NCI-H526 treated with DMSO at 0.1 percent for 48 hours (cell line): Measurements from ENCODE around the gene IFNA13.

ENCODE experiments used
- DNase-seq: peaks from one replicate; lab custom pipeline; 2025; lab: John Stamatoyannopoulos, UW

IFNA13 gene

GRCh38 chr9:21357479-21358460 is 10.1 kb downstream of the IFNA13 start:
- no peak for DNase-seq

- no peak for DNase-seq
Measured at GRCh38 chr9:21350787-21351186, 17.1 kb downstream of the IFNA13 start, which contains the start of gene IFNA6. IFNA6 (minus strand) TSS chr9:21350887; CDS start chr9:21350887, 0 bp downstream.

GRCh38 chr9:21348430-21348970 is 19.4 kb downstream of the IFNA13 start:
- DNase-seq = no peak

GRCh38 chr9:21340735-21341134 is 27.1 kb downstream of the IFNA13 start:
- DNase-seq = no peak

GRCh38 chr9:21336457-21336856 is 31.4 kb downstream of the IFNA13 start:
- no peak for DNase-seq

- DNase-seq = peak; percentile 87
Measured at GRCh38 chr9:21334701-21335632, 32.9 kb downstream of the IFNA13 start, which contains the start of gene KLHL9. KLHL9 (minus strand) TSS chr9:21335404; CDS start chr9:21334859, 545 bp downstream.

- DNase-seq = no peak
Measured at GRCh38 chr9:21333226-21333625, 34.6 kb downstream of the IFNA13 start.

GRCh38 chr9:21331676-21332402 is 36.0 kb downstream of the IFNA13 start:
- DNase-seq = no peak

- peak; percentile 73 for DNase-seq
Measured at GRCh38 chr9:21326526-21327139, 41.2 kb downstream of the IFNA13 start.

GRCh38 chr9:21324047-21324446 is 43.8 kb downstream of the IFNA13 start:
- no peak for DNase-seq

- DNase-seq = no peak
Measured at GRCh38 chr9:21322911-21323461, 44.9 kb downstream of the IFNA13 start.

GRCh38 chr9:21320465-21320864 is 47.4 kb downstream of the IFNA13 start:
- no peak for DNase-seq

GRCh38 chr9:21317956-21318923 is 49.6 kb downstream of the IFNA13 start:
- DNase-seq = peak; percentile 37
